ENCODE results near the gene SPTBN5.

The SPTBN5 gene

GRCh38 chr15:41827290-41827879 lies 66.5 kb downstream of the SPTBN5 start:
- in situ Hi-C loops (cut with MboI; ENCODE audit: low sequenced_read_pairs): no loop called here

- in situ Hi-C loops (cut with MboI; ENCODE audit: low sequenced_read_pairs): no loop called here
Observed at GRCh38 chr15:41825572-41826535, 68.0 kb downstream of the SPTBN5 start.

GRCh38 chr15:41825145-41825544 lies 68.7 kb downstream of the SPTBN5 start:
- in situ Hi-C loops (cut with MboI; ENCODE audit: low sequenced_read_pairs): no loop called here

- in situ Hi-C loops (cut with MboI; ENCODE audit: low sequenced_read_pairs): no loop called here
Observed at GRCh38 chr15:41824062-41824745, 69.6 kb downstream of the SPTBN5 start.

- in situ Hi-C loops (cut with MboI; ENCODE audit: low sequenced_read_pairs): no loop called here
Observed at GRCh38 chr15:41823502-41823901, 70.4 kb downstream of the SPTBN5 start.

- in situ Hi-C loops (cut with MboI; ENCODE audit: low sequenced_read_pairs): no loop called here
Observed at GRCh38 chr15:41822957-41823356, 70.9 kb downstream of the SPTBN5 start.

GRCh38 chr15:41822471-41822870 lies 71.4 kb downstream of the SPTBN5 start:
- in situ Hi-C loops (cut with MboI; ENCODE audit: low sequenced_read_pairs): no loop called here

GRCh38 chr15:41821831-41822230 lies 72.0 kb downstream of the SPTBN5 start:
- in situ Hi-C loops (cut with MboI; ENCODE audit: low sequenced_read_pairs): no loop called here

- in situ Hi-C loops (cut with MboI; ENCODE audit: low sequenced_read_pairs): no loop called here
Observed at GRCh38 chr15:41820791-41821423, 72.9 kb downstream of the SPTBN5 start.

GRCh38 chr15:41819455-41820050 lies 74.3 kb downstream of the SPTBN5 start:
- in situ Hi-C loops (cut with MboI; ENCODE audit: low sequenced_read_pairs): no loop called here

GRCh38 chr15:41817781-41818180 lies 76.1 kb downstream of the SPTBN5 start:
- in situ Hi-C loops (cut with MboI; ENCODE audit: low sequenced_read_pairs): no loop called here

GRCh38 chr15:41817327-41817726 lies 76.5 kb downstream of the SPTBN5 start:
- in situ Hi-C loops (cut with MboI; ENCODE audit: low sequenced_read_pairs): no loop called here

- in situ Hi-C loops (cut with MboI; ENCODE audit: low sequenced_read_pairs): no loop called here
Observed at GRCh38 chr15:41816788-41817187, 77.1 kb downstream of the SPTBN5 start.

- in situ Hi-C loops (cut with MboI; ENCODE audit: low sequenced_read_pairs): no loop called here
Observed at GRCh38 chr15:41814534-41814933, 79.3 kb downstream of the SPTBN5 start.

- in situ Hi-C loops (cut with MboI; ENCODE audit: low sequenced_read_pairs): no loop called here
Observed at GRCh38 chr15:41813426-41813825, 80.4 kb downstream of the SPTBN5 start.

GRCh38 chr15:41812820-41813375 lies 81.0 kb downstream of the SPTBN5 start:
- in situ Hi-C loops (cut with MboI; ENCODE audit: low sequenced_read_pairs): no loop called here

GRCh38 chr15:41811432-41812195 lies 82.2 kb downstream of the SPTBN5 start:
- in situ Hi-C loops (cut with MboI; ENCODE audit: low sequenced_read_pairs): no loop called here

GRCh38 chr15:41810651-41811431 lies 83.0 kb downstream of the SPTBN5 start:
- in situ Hi-C loops (cut with MboI; ENCODE audit: low sequenced_read_pairs): no loop called here
